HCT116 (cell line): ENCODE measurements around the gene RACGAP1. TPM values are rescaled to one million over a fixed set of nuclear protein-coding genes. Genes with fewer than 3 reads are reported as not detected.

Experiments used
- ATAC-seq: fragments of 200-7000 bp; cut with Tn5 transposase; 2 replicates; pipeline ENCODE4 v1.9.1; 2020; ENCODE audit warnings: mild to moderate bottlenecking, moderate library complexity
- BruUV-seq: library from RNA; stranded (reverse); fragments of 400-500 nt; replicated peaks from 2 replicates; lab custom pipeline; 2021; lab: Mats Ljungman, UMichigan
- CTCF ChIA-PET: fragments of 300-600 bp; sonication (Branson Sonifier 250); formaldehyde crosslinking; loops from one replicate; lab custom pipeline; 2021; ENCODE audit warnings: antibody characterized with exemption; lab: Charles Lee
- POLR2A ChIA-PET: fragments of 300-600, 350-600 bp; sonication (Branson Sonifier 250); formaldehyde crosslinking; loops from one replicate; lab custom pipeline; 2021; ENCODE audit warnings: antibody characterized with exemption; lab: Charles Lee
- RAD21 ChIA-PET, 2 experiments: fragments of 300-600 bp; sonication (Branson Sonifier 250); formaldehyde crosslinking; loops; one replicate each; lab custom pipeline; 2023; ENCODE audit warnings: low total read pairs in 2 of 2; ENCODE audit not compliant: uncharacterized antibody in 2 of 2, unreplicated experiment in 2 of 2, low non-redundant PET in 1 of 2; lab: Charles Lee
- DNase-seq: peaks from one replicate; pipeline ENCODE4 v3.0.0-alpha.2; 2010; ENCODE audit warnings: low read depth, low spot score
- H2AFZ ChIP-seq: fragments of 200-600 bp; shearing (Covaris generic), sonication (generic); 2 replicates; pipeline ENCODE4 v1.6.1; 2017; ENCODE audit warnings: low read depth, mixed run types, mixed read lengths, antibody characterized with exemption, low read length; ENCODE audit not compliant: poor library complexity, severe bottlenecking
- H3K27ac ChIP-seq: 2 replicates; pipeline ENCODE4 v1.5.1; 2012; ENCODE audit warnings: low read depth, low read length
- H3K27me3 ChIP-seq: fragments of 200-600 bp; sonication (generic); 2 replicates; pipeline ENCODE4 v1.6.1; 2016; ENCODE audit warnings: mixed run types, low read length, mixed read lengths; ENCODE audit not compliant: insufficient read depth
- H3K36me3 ChIP-seq, 2 experiments: fragments of 200-500 bp in 1 of 2; fragments of 200-600 bp in 1 of 2; sonication (Bioruptor generic) in 1 of 2; sonication (generic) in 1 of 2; 2 replicates each; pipeline versions ENCODE4 v1.5.1 to v1.6.1; 2014 to 2016; ENCODE audit warnings: low read length in 2 of 2, inconsistent platforms in 1 of 2, mixed read lengths in 1 of 2, mixed run types in 1 of 2; ENCODE audit not compliant: insufficient read depth in 2 of 2, control insufficient read depth in 1 of 2
- H3K4me1 ChIP-seq, 2 experiments: fragments of 200-600 bp in 1 of 2; sonication (generic) in 1 of 2; 2 replicates each; pipeline versions ENCODE4 v1.5.1 to v1.6.1; 2012 to 2017; ENCODE audit warnings: low read length in 2 of 2, inconsistent platforms in 1 of 2, mild to moderate bottlenecking in 1 of 2, mixed read lengths in 1 of 2, mixed run types in 1 of 2, moderate library complexity in 1 of 2; ENCODE audit not compliant: insufficient read depth in 2 of 2, control insufficient read depth in 1 of 2
- H3K4me2 ChIP-seq: fragments of 200-600 bp; sonication (generic); 2 replicates; pipeline ENCODE4 v1.6.1; 2017; ENCODE audit warnings: mixed run types, low read length, mixed read lengths
- H3K4me3 ChIP-seq, 2 experiments: fragments of 200-600 bp in 1 of 2; sonication (generic) in 1 of 2; replicated peaks in 1 of 2; 2 replicates each; pipeline ENCODE4 v1.5.1; 2011 to 2016; ENCODE audit warnings: low read length in 2 of 2, control low read depth in 1 of 2, low read depth in 1 of 2, mild to moderate bottlenecking in 1 of 2, mixed read lengths in 1 of 2, mixed run types in 1 of 2
- H3K79me2 ChIP-seq: fragments of 200-600 bp; sonication (generic); 2 replicates; pipeline ENCODE4 v1.6.1; 2017; ENCODE audit warnings: mild to moderate bottlenecking, mixed run types, low read length, moderate library complexity, mixed read lengths; ENCODE audit not compliant: insufficient read depth
- H3K9ac ChIP-seq: fragments of 200-600 bp; sonication (generic); 2 replicates; pipeline ENCODE4 v1.6.1; 2016; ENCODE audit warnings: low read length, mixed read lengths
- H3K9me2 ChIP-seq: fragments of 200-600 bp; sonication (generic), shearing (Covaris generic); 2 replicates; pipeline ENCODE4 v1.6.1; 2017; ENCODE audit warnings: mixed run types, mild to moderate bottlenecking, moderate library complexity; ENCODE audit not compliant: insufficient read depth
- H3K9me3 ChIP-seq, 2 experiments: fragments of 200-500 bp in 1 of 2; fragments of 200-600 bp in 1 of 2; sonication (Bioruptor generic) in 1 of 2; sonication (generic) in 1 of 2; 2 replicates each; pipeline ENCODE4 v1.6.1; 2014 to 2017; ENCODE audit warnings: low read length in 2 of 2, mixed read lengths in 2 of 2, inconsistent platforms in 1 of 2, low read depth in 1 of 2, mild to moderate bottlenecking in 1 of 2, mixed run types in 1 of 2, moderate library complexity in 1 of 2; ENCODE audit not compliant: control insufficient read depth in 1 of 2, insufficient read depth in 1 of 2
- H4K20me1 ChIP-seq: fragments of 200-600 bp; sonication (generic), shearing (Covaris generic); 2 replicates; pipeline ENCODE4 v1.6.1; 2017; ENCODE audit warnings: mixed run types, mild to moderate bottlenecking, moderate library complexity; ENCODE audit not compliant: insufficient read depth
- ATF3 ChIP-seq: IDR thresholded peaks from 2 replicates; pipeline ENCODE4 v1.6.1; 2012
- CEBPB ChIP-seq: IDR thresholded peaks from 2 replicates; pipeline ENCODE4 v1.6.1; 2012; ENCODE audit warnings: low read depth
- EZH2 ChIP-seq: fragments of 200-600 bp; sonication (generic); IDR thresholded peaks from 2 replicates; pipeline ENCODE4 v1.6.1; 2017; ENCODE audit warnings: antibody characterized with exemption, mixed run types
- EZH2phosphoT487 ChIP-seq: fragments of 200-600 bp; IDR thresholded peaks from 2 replicates; pipeline ENCODE4 v1.6.1; 2018; ENCODE audit warnings: antibody characterized with exemption, borderline replicate concordance
- FOSL1 ChIP-seq: IDR thresholded peaks from 2 replicates; pipeline ENCODE4 v1.6.1; 2012; ENCODE audit warnings: low read depth
- JUND ChIP-seq: IDR thresholded peaks from 2 replicates; pipeline ENCODE4 v1.6.1; 2012
- POLR2AphosphoS5 ChIP-seq: IDR thresholded peaks from 2 replicates; pipeline ENCODE4 v1.6.1; 2011; ENCODE audit warnings: mild to moderate bottlenecking, low read depth, low read length, moderate library complexity
- RAD21 ChIP-seq: IDR thresholded peaks from 2 replicates; pipeline ENCODE4 v1.6.1; 2012; ENCODE audit warnings: low read depth, mild to moderate bottlenecking
- REST ChIP-seq: IDR thresholded peaks from 2 replicates; pipeline ENCODE4 v1.6.1; 2012; ENCODE audit warnings: low read depth
- SIN3A ChIP-seq: IDR thresholded peaks from 2 replicates; pipeline ENCODE4 v1.6.1; 2012; ENCODE audit warnings: low read depth
- SP1 ChIP-seq: IDR thresholded peaks from 2 replicates; pipeline ENCODE4 v1.6.1; 2012; ENCODE audit warnings: low read depth
- SRF ChIP-seq: IDR thresholded peaks from 2 replicates; pipeline ENCODE4 v1.6.1; 2012; ENCODE audit warnings: low read depth
- TCF7L2 ChIP-seq: IDR thresholded peaks from 2 replicates; pipeline ENCODE4 v1.7.0; 2011; ENCODE audit warnings: borderline replicate concordance, inconsistent platforms; ENCODE audit not compliant: insufficient read depth, insufficient read length; ENCODE audit errors: extremely low read depth
- YY1 ChIP-seq: IDR thresholded peaks from 2 replicates; pipeline ENCODE4 v1.6.1; 2011; ENCODE audit warnings: low read length, low read depth, moderate library complexity, mild to moderate bottlenecking; ENCODE audit not compliant: insufficient replicate concordance; ENCODE audit errors: extremely low read depth
- ZFX ChIP-seq: fragments of 450-650 bp; IDR thresholded peaks from 2 replicates; pipeline ENCODE4 v1.6.1; 2017
- intact Hi-C: fragments of 100-400 bp; cut with micrococcal nuclease; formaldehyde crosslinking; loops from 2 replicates; pipeline ENCODE4 v1.10.0; 2022
- total RNA-seq: library from RNA; stranded (reverse); gene quantifications from one replicate; pipeline ENCODE4 v1.2.1, GENCODE V29; 2021; ENCODE audit not compliant: unreplicated experiment
- TF ChIP-seq, protein P1 (sequence below), 3 experiments: fragments of 200-600 bp in 1 of 3; sonication (generic) in 1 of 3; IDR thresholded peaks in 2 of 3; conservative IDR thresholded peaks in 1 of 3; 2 replicates each; pipeline ENCODE4 v1.5.1; 2012 to 2017; ENCODE audit warnings: low read depth in 2 of 3, low read length in 2 of 3, antibody characterized with exemption in 1 of 3, borderline replicate concordance in 1 of 3, control low read depth in 1 of 3, mild to moderate bottlenecking in 1 of 3, mixed read lengths in 1 of 3, mixed run types in 1 of 3, moderate library complexity in 1 of 3; ENCODE audit not compliant: insufficient read depth in 1 of 3
- TF ChIP-seq, protein P2 (sequence below): IDR thresholded peaks from 2 replicates; pipeline ENCODE4 v1.6.1; 2012

Gene RACGAP1
- total RNA-seq, 1 experiment from 2014 or later = 147 TPM

GRCh38 chr12:50018968-50019367 is 6.3 kb downstream of the RACGAP1 start:
- ATAC-seq = no peak; the same call in 1 of the 2 replicates
- POLR2A ChIA-PET = no interaction called here
- peaks cover under 1 to 4% of the 10 kb centered on the region in 2 experiments; a peak in 3 of 4 replicates for H3K4me1 ChIP-seq

More at GRCh38 chr12:50018968-50019367, 6.3 kb downstream of the RACGAP1 start:
- Histone ChIP-seq H4K20me1 (no peaks in the 10 kb centered on the region; the same call in 1 of the 2 replicates), H3K9me2 (no peaks in the 10 kb centered on the region), H3K9ac (no peak overlapping the region), H3K4me3 (no peak overlapping the region), H2AFZ (no peak overlapping the region), H3K27ac (no peak overlapping the region), H3K36me3 (peaks cover 14 to 31% of the 10 kb centered on the region in 2 experiments), H3K4me2 (no peak overlapping the region), H3K27me3 (no peaks in the 10 kb centered on the region), H3K79me2 (peaks cover 99% of the 10 kb centered on the region), H3K9me3 (no peaks in the 10 kb centered on the region)
- ChIA-PET RAD21 (no interaction called here), CTCF (no interaction called here)
- TF ChIP-seq REST (no peak), ATF3 (no peak), RAD21 (no peak), TCF7L2 (no peak), EZH2 (no peak), SIN3A (no peak), YY1 (no peak), SRF (no peak), POLR2AphosphoS5 (no peak), FOSL1 (no peak), ZFX (no peak), JUND (no peak), EZH2phosphoT487 (no peak), SP1 (no peak), CEBPB (no peak)
- TF ChIP-seq, protein P1, sequence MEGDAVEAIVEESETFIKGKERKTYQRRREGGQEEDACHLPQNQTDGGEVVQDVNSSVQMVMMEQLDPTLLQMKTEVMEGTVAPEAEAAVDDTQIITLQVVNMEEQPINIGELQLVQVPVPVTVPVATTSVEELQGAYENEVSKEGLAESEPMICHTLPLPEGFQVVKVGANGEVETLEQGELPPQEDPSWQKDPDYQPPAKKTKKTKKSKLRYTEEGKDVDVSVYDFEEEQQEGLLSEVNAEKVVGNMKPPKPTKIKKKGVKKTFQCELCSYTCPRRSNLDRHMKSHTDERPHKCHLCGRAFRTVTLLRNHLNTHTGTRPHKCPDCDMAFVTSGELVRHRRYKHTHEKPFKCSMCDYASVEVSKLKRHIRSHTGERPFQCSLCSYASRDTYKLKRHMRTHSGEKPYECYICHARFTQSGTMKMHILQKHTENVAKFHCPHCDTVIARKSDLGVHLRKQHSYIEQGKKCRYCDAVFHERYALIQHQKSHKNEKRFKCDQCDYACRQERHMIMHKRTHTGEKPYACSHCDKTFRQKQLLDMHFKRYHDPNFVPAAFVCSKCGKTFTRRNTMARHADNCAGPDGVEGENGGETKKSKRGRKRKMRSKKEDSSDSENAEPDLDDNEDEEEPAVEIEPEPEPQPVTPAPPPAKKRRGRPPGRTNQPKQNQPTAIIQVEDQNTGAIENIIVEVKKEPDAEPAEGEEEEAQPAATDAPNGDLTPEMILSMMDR (IDR thresholded peaks at IDR 0.05 in 2 of 3, conservative IDR thresholded peaks at IDR 0.05 in 1 of 3; ENCODE audit: borderline replicate concordance in 1 of 3, insufficient read depth in 1 of 3, low read depth in 2 of 3, low read length in 2 of 3) = no peak
- TF ChIP-seq, protein P2, sequence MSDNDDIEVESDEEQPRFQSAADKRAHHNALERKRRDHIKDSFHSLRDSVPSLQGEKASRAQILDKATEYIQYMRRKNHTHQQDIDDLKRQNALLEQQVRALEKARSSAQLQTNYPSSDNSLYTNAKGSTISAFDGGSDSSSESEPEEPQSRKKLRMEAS = no peak
- intact Hi-C loops = no loop called here
- DNase-seq = no peak
- no TSS peak for BruUV-seq
